ENCODE results near the gene DNAL1.
A peak's percentile ranks its signal among the peaks of the same experiment; 100 is the strongest.

DNA sequence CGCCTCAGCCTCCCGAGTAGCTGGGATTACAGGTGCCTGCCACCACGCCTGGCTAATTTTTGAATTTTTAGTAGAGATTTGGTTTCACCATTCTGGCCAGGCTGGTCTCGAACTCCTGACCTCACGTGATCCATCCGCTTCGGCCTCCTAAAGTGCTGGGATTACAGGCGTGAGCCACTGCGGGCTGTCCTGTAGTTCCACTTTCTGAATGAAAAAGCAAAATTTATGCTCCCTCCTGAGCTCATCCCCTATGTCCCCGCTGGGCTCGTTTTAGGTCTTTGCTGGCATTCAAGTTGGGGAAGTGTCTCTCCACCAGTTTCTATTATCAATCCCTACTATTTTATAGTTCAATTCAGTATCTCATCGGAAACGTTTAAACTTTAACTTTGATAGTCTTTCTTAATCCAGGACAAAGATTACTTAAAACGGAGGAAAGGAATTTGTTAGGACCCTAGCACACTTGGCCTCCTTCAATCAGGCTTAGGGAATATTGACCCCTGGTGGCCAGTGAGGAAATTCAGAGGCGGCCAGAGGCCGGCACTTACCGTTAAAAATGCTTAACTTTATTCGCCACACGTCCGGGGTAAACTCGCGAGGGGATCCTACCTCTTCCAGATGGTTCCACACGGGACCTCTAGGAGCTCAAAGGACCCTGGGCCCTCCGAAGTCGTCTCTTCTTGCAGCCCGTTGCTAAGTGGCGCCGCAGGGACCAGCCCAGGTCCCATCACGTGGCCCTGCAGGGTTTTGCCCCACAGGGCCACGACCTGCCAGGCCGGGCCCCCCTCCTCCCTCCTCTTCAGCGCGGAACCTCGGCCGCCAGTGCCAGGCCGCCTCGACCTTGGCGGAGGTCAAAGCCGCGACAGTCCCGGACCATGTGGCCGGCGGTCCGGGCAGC is 11.4 kb upstream of the DNAL1 start:
- TF ChIP-seq, protein P1, sequence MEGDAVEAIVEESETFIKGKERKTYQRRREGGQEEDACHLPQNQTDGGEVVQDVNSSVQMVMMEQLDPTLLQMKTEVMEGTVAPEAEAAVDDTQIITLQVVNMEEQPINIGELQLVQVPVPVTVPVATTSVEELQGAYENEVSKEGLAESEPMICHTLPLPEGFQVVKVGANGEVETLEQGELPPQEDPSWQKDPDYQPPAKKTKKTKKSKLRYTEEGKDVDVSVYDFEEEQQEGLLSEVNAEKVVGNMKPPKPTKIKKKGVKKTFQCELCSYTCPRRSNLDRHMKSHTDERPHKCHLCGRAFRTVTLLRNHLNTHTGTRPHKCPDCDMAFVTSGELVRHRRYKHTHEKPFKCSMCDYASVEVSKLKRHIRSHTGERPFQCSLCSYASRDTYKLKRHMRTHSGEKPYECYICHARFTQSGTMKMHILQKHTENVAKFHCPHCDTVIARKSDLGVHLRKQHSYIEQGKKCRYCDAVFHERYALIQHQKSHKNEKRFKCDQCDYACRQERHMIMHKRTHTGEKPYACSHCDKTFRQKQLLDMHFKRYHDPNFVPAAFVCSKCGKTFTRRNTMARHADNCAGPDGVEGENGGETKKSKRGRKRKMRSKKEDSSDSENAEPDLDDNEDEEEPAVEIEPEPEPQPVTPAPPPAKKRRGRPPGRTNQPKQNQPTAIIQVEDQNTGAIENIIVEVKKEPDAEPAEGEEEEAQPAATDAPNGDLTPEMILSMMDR (IDR thresholded peaks at IDR 0.05): peak; percentile 78 to 88 (median 84)
- TF ChIP-seq POLR2AphosphoS5 (IDR thresholded peaks at IDR 0.05): no peak
- no peak for TF ChIP-seq POLR2A (IDR thresholded peaks at IDR 0.05)
- no peak for TF ChIP-seq EP300 (IDR thresholded peaks at IDR 0.05)
